Adrenal gland (tissue), 12 donors: ENCODE data around the gene KLK14. TPM values are rescaled to one million over a fixed set of nuclear protein-coding genes. Genes with fewer than 3 reads are reported as not detected.

Source experiments
- DNase-seq, 7 donors: peaks; one replicate each; pipeline ENCODE4 v3.0.0-alpha.2; 2019 to 2020
- H3K27ac ChIP-seq, 5 donors: fragments of 200-600 bp; sonication (generic) in 4 of 5; 1 replicate in 3 of 5; 2 replicates in 2 of 5; pipeline versions ENCODE4 v1.5.1 to v1.8.0; 2016 to 2020; ENCODE audit warnings: mild to moderate bottlenecking in 1 of 5
- H3K27me3 ChIP-seq: fragments of 200-600 bp; 2 replicates; pipeline ENCODE4 v1.8.0; 2021
- H3K36me3 ChIP-seq, 2 donors: fragments of 200-600 bp; replicated peaks in 1 of 2; 1 replicate in 1 of 2; 2 replicates in 1 of 2; pipeline versions ENCODE4 v1.5.1 to v1.8.0; 2018 to 2022
- H3K4me1 ChIP-seq, 2 donors: fragments of 200-600 bp; replicated peaks in 1 of 2; 1 replicate in 1 of 2; 2 replicates in 1 of 2; pipeline versions ENCODE4 v1.5.1 to v1.8.0; 2018 to 2021
- H3K4me3 ChIP-seq, 4 donors: fragments of 200-600 bp; sonication (generic) in 3 of 4; one replicate each; pipeline ENCODE4 v1.5.1; 2016 to 2018
- H3K9me3 ChIP-seq, 3 donors: fragments of 200-600 bp; sonication (generic) in 1 of 3; replicated peaks in 1 of 3; 1 replicate in 2 of 3; 2 replicates in 1 of 3; pipeline versions ENCODE4 v1.5.1 to v1.8.0; 2016 to 2021
- POLR2A ChIP-seq, 2 donors: fragments of 450-650 bp; IDR thresholded peaks; one replicate each; pipeline ENCODE4 v1.6.1; 2017; ENCODE audit warnings: antibody characterized with exemption in 2 of 2, mild to moderate bottlenecking in 2 of 2, moderate library complexity in 1 of 2
- WGBS, 4 donors: extraction: QIAGEN DNeasy Blood & Tissue Kit in 2 of 4; methylation state at CpG; one replicate each; pipeline versions ENCODE4 v1.1.5 to v1.1.7; 2013 to 2017; 5-methylcytosine and 5-hydroxymethylcytosine counted together
- intact Hi-C, 2 donors: fragments of 100-400 bp; cut with DNase I; formaldehyde crosslinking; loops; one replicate each; pipeline versions ENCODE4 v1.14.1 to v1.15.0; 2022 to 2023
- polyA plus RNA-seq, 3 donors: library from polyadenylated mRNA; stranded (reverse); fragments of 200-250 nt in 2 of 3; fragments of 350-450 nt in 1 of 3; fragmentation: Illumina TruSeq in 1 of 3; extraction: RNeasy Lipid Tissue Mini Kit (QIAGEN cat#74804) in 1 of 3; gene quantifications; one replicate each; pipeline ENCODE4 v1.2.3, GENCODE V29; 2013 to 2014
- total RNA-seq, 9 donors: library from RNA; depleted of rRNA in 4 of 9; stranded (reverse); fragments of >200 nt in 4 of 9; fragments of 120-200 nt in 1 of 9; fragmentation: NEBNext Ultra II Directional in 1 of 9; extraction: Animal tissue kit (Norgen Biotek cat#: 25700) in 1 of 9; gene quantifications; one replicate each; pipeline versions ENCODE4 v1.1.0 to v1.2.4, GENCODE V29; 2013 to 2023
- TF ChIP-seq, protein P1 (sequence below), 6 experiments: fragments of 450-650 bp in 4 of 6; fragments of 200-600 bp in 2 of 6; sonication (generic) in 1 of 6; IDR thresholded peaks; 1 replicate in 5 of 6; 2 replicates in 1 of 6; pipeline versions ENCODE4 v1.5.1 to v1.8.0; 2016 to 2021; ENCODE audit warnings: antibody characterized with exemption in 6 of 6, mild to moderate bottlenecking in 2 of 6, moderate library complexity in 1 of 6
- donor health status: healthy with polysubstance abuse.
- donor health status: Bipolar disorder and iron deficiency.
- donor health status: DM: yes; HTN: yes; CAD: no.
- donor health status: DM: no; HTN: no; CAD: no.
- donor health status: DM: no; HTN: no; CAD: no.
- donor health status: DM: yes; HTN: yes; CAD: no.

KLK14 gene
- total and polyA plus RNA-seq, 12 donors = 0.25 to 0.81 (median 0.57) TPM; not detected in 8

DNA sequence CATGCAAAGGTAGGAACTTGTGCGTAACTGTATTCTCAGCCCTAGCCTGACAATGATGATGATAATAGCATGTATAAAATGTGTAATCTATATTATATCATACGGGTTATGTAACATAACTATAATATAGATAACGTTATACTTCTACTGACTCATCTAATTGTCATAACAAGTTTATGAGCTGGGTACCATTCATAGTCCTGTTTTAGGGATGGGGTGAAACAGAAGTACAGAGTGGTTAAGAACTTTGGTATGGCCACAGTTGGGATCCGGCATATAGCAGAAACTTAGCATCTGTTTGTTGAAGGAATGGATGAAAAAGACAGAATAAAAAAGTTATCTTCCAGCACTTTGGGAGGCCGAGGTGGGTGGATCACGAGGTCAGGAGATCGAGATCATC lies 20.3 kb upstream of the KLK14 start:
- Histone ChIP-seq H3K27ac (no peak overlapping the region), H3K4me1 (peaks cover 9 to 20% of the 10 kb centered on the region in 2 donors), H3K9me3 (no peaks in the 10 kb centered on the region), H3K4me3 (no peak overlapping the region), H3K36me3 (peaks cover 0 to 19% of the 10 kb centered on the region in 2 donors), H3K27me3 (no peaks in the 10 kb centered on the region)
- intact Hi-C loops = no loop called here
- TF ChIP-seq POLR2A (IDR thresholded peaks at IDR 0.05) = no peak
- TF ChIP-seq, protein P1, sequence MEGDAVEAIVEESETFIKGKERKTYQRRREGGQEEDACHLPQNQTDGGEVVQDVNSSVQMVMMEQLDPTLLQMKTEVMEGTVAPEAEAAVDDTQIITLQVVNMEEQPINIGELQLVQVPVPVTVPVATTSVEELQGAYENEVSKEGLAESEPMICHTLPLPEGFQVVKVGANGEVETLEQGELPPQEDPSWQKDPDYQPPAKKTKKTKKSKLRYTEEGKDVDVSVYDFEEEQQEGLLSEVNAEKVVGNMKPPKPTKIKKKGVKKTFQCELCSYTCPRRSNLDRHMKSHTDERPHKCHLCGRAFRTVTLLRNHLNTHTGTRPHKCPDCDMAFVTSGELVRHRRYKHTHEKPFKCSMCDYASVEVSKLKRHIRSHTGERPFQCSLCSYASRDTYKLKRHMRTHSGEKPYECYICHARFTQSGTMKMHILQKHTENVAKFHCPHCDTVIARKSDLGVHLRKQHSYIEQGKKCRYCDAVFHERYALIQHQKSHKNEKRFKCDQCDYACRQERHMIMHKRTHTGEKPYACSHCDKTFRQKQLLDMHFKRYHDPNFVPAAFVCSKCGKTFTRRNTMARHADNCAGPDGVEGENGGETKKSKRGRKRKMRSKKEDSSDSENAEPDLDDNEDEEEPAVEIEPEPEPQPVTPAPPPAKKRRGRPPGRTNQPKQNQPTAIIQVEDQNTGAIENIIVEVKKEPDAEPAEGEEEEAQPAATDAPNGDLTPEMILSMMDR (IDR thresholded peaks at IDR 0.05) = no peak
- 91 to 94% (median 92%) methylated on average over 7 of the region's 7 CpGs for WGBS, 4 donors
- no peak for DNase-seq

DNA sequence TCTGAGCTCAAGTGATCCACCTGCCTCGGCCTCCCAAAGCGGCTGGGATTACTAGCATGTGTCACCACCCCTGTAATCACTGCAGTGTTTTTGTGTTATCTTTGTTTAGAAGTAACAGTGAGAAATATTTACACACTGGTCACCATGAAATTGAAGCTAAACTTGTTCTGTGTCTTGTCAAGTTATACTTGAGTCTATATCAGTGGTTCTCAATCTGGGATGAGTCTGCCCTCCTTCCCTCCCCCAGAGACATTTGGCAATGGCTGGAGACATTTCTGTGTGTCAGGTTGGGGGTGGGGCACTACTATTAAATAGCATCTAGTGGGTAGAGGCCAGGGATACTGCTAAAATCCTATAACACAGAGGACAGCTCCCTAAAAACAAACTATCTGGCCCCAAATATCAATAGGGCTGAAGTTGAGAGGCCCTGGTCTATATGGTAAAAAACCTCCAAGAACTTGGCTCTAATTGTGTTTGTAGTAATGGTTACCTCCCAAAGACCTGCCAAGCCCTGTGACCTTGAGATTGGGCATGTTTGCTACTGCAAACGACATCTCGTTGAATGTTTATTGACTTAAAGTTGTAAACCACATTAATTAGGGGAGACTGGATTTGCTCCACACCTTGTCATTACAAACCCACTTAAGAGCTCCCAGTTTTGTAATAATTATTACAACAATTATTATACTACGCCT lies 18.6 kb upstream of the KLK14 start:
- H3K4me1 ChIP-seq = peaks cover 0 to 11% of the 10 kb centered on the region in 2 donors
- H3K27me3 ChIP-seq = no peaks in the 10 kb centered on the region
- TF ChIP-seq, protein P1 (IDR thresholded peaks at IDR 0.05) = no peak
- no peak for TF ChIP-seq POLR2A (IDR thresholded peaks at IDR 0.05)
- peak overlapping the region in 1 of 5 donors; percentile 17 for H3K27ac ChIP-seq
- peak in 1 of 7 donors; percentile 64 for DNase-seq
- 65 to 71% (median 68%) methylated on average over 5 of the region's 5 CpGs for WGBS, 4 donors
- no peaks in the 10 kb centered on the region for H3K9me3 ChIP-seq
- intact Hi-C loops = no loop called here
- H3K4me3 ChIP-seq = no peak overlapping the region
- peaks cover 0 to 19% of the 10 kb centered on the region in 2 donors for H3K36me3 ChIP-seq

DNA sequence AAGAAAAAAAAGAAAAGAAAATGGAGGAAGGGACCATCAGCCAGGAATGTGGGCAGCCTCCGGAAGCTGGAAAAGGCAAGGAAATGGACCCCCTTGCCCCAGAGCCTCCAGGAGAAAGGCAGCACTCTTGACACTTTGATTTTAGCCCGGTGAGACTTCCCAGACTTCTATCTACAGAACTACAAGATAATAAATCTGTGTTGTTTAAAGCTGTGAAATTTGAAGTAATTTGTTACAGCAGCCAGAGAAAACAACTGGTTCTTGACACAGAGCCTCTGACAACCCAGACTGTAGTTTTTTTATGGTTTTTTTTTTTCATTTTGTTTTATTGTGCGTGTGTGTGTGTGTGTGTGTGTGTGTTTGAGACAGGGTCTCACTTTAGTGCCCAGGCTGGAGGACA lies 17.9 kb upstream of the KLK14 start:
- Histone ChIP-seq H3K27me3 (no peaks in the 10 kb centered on the region), H3K27ac (no peak overlapping the region), H3K36me3 (peaks cover 0 to 19% of the 10 kb centered on the region in 2 donors), H3K4me3 (no peak overlapping the region), H3K9me3 (no peaks in the 10 kb centered on the region), H3K4me1 (peaks cover 0 to 11% of the 10 kb centered on the region in 2 donors)
- intact Hi-C loops = no loop called here
- DNase-seq = no peak
- TF ChIP-seq POLR2A (IDR thresholded peaks at IDR 0.05) = no peak
- TF ChIP-seq, protein P1 (IDR thresholded peaks at IDR 0.05) = no peak
- WGBS, 4 donors = 55 to 74% (median 62%) methylated on average over 3 of the region's 3 CpGs

DNA sequence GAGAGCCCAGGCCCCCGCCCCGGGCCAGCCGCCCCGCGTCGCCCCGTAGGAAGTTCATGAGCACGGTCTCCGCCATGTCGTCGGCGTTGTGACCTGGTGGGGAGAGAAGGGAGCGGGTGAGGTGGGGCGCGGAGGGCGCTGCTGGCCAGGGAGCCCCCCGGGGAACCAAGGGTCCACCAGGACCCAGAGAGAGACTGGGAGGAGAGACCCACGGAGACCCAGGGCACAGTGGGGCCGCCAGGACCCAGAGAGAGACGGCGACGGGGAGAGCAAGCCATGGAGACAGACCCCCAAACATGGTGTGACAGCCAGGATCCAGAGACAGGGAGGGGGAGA lies 16.3 kb upstream of the KLK14 start:
- TF ChIP-seq, protein P1 (IDR thresholded peaks at IDR 0.05) = no peak
- TF ChIP-seq POLR2A (IDR thresholded peaks at IDR 0.05) = no peak
- H3K9me3 ChIP-seq = no peaks in the 10 kb centered on the region
- intact Hi-C loops = loop anchor here (10.0 kb wide), 3 partner anchors 84 to 174 kb away; partner anchors contain the start of gene KLK10 (in 1 of the 2)
- peaks cover 0 to 18% of the 10 kb centered on the region in 2 donors for H3K36me3 ChIP-seq
- H3K4me1 ChIP-seq = peaks cover 0 to 11% of the 10 kb centered on the region in 2 donors
- no peak overlapping the region for H3K27ac ChIP-seq
- no peak for DNase-seq
- WGBS, 4 donors = 71 to 83% (median 77%) methylated on average over 10 to 22 of the region's 22 CpGs
- no peaks in the 10 kb centered on the region for H3K27me3 ChIP-seq
- H3K4me3 ChIP-seq = no peak overlapping the region
